Gastroesophageal sphincter (tissue), 4 donors: Measurements from ENCODE around the gene PRM1. TPM values are rescaled to one million over a fixed set of nuclear protein-coding genes. Genes with fewer than 3 reads are reported as not detected.
A peak's percentile ranks its signal among the peaks of the same experiment; 100 is the strongest.

Experiments
- ATAC-seq: fragments of 150-250 bp; one replicate; pipeline ENCODE4 v1.9.1; 2016; ENCODE audit warnings: mild to moderate bottlenecking, moderate library complexity
- H3K27ac ChIP-seq, 4 donors: fragments of 200-600 bp; sonication (generic) in 3 of 4; 1 replicate in 3 of 4; 2 replicates in 1 of 4; pipeline ENCODE4 v1.5.1; 2016 to 2019
- H3K27me3 ChIP-seq: fragments of 200-600 bp; sonication (generic); one replicate; pipeline ENCODE4 v1.5.1; 2019
- H3K36me3 ChIP-seq, 2 donors: fragments of 200-600 bp; sonication (generic); one replicate each; pipeline ENCODE4 v1.5.1; 2019; ENCODE audit warnings: control low read depth in 1 of 2
- H3K4me1 ChIP-seq, 3 donors: fragments of 200-600 bp; sonication (generic); 1 replicate in 2 of 3; 2 replicates in 1 of 3; pipeline ENCODE4 v1.5.1; 2016 to 2019; ENCODE audit warnings: control low read depth in 2 of 3
- H3K4me3 ChIP-seq, 2 donors: fragments of 200-600 bp; sonication (generic); one replicate each; pipeline ENCODE4 v1.5.1; 2019; ENCODE audit warnings: mild to moderate bottlenecking in 1 of 2, moderate library complexity in 1 of 2
- H3K9me3 ChIP-seq, 3 donors: fragments of 200-600 bp; sonication (generic); one replicate each; pipeline ENCODE4 v1.5.1; 2017 to 2019; ENCODE audit warnings: control low read depth in 2 of 3
- CTCF ChIP-seq, 4 experiments: fragments of 200-600 bp in 2 of 4; fragments of 450-650 bp in 2 of 4; sonication (generic) in 1 of 4; IDR thresholded peaks; one replicate each; pipeline ENCODE4 v1.5.1; 2017 to 2019; ENCODE audit warnings: antibody characterized with exemption in 4 of 4, mild to moderate bottlenecking in 2 of 4, moderate library complexity in 2 of 4
- EP300 ChIP-seq: sonication (generic); formaldehyde crosslinking; IDR thresholded peaks from one replicate; pipeline ENCODE4 v1.6.1; 2017; ENCODE audit warnings: antibody characterized with exemption, mild to moderate bottlenecking
- POLR2A ChIP-seq, 2 donors: fragments of 450-650 bp; IDR thresholded peaks; one replicate each; pipeline ENCODE4 v1.6.1; 2017; ENCODE audit warnings: antibody characterized with exemption in 2 of 2, mild to moderate bottlenecking in 2 of 2, moderate library complexity in 1 of 2
- POLR2AphosphoS5 ChIP-seq: sonication (generic); formaldehyde crosslinking; IDR thresholded peaks from one replicate; pipeline ENCODE4 v1.6.1; 2017; ENCODE audit warnings: antibody characterized with exemption
- WGBS, 2 donors: methylation state at CpG; one replicate each; pipeline ENCODE4 v1.1.5; 2018; ENCODE audit warnings: low coverage in 1 of 2; 5-methylcytosine and 5-hydroxymethylcytosine counted together
- small RNA-seq, 4 donors: library from RNA; depleted of rRNA; stranded (forward); fragments of <200 nt; gene quantifications; one replicate each; pipeline ENCODE3, GENCODE V24; 2016
- total RNA-seq, 4 donors: library from RNA; depleted of rRNA; stranded (reverse); fragments of >200 nt; gene quantifications; one replicate each; pipeline ENCODE4 v1.1.0, GENCODE V29; 2016

PRM1 gene
- total RNA-seq, 4 donors from 2014 or later: not detected

- H3K36me3 ChIP-seq: no peaks in the 10 kb centered on the region
- no peaks in the 10 kb centered on the region for H3K27me3 ChIP-seq
- WGBS, 2 donors: 75 to 100% methylated on average over 1 of the region's 3 CpGs
- H3K27ac ChIP-seq: peak overlapping the region in 1 of 4 donors; percentile 48
- no peak for ATAC-seq
- H3K9me3 ChIP-seq: no peaks in the 10 kb centered on the region
- peaks cover 0 to 9% (median 0%) of the 10 kb centered on the region in 3 donors for H3K4me1 ChIP-seq
- TF ChIP-seq EP300: no peak
- peak in 1 of 2 donors; percentile 1 for TF ChIP-seq POLR2A (IDR thresholded peaks at IDR 0.05)
- TF ChIP-seq POLR2AphosphoS5: no peak
- TF ChIP-seq CTCF (IDR thresholded peaks at IDR 0.05): no peak
- H3K4me3 ChIP-seq: no peak overlapping the region
Observed at GRCh38 chr16:11232302-11232851, 48.8 kb downstream of the PRM1 start.

GRCh38 chr16:11231367-11231970 lies 49.7 kb downstream of the PRM1 start:
- H3K27me3 ChIP-seq: no peaks in the 10 kb centered on the region
- H3K4me3 ChIP-seq: no peak overlapping the region
- H3K4me1 ChIP-seq: peaks cover 0 to 9% (median 0%) of the 10 kb centered on the region in 3 donors
- H3K36me3 ChIP-seq: no peaks in the 10 kb centered on the region
- ATAC-seq: no peak
- no peaks in the 10 kb centered on the region for H3K9me3 ChIP-seq
- TF ChIP-seq EP300 (no peak), CTCF (IDR thresholded peaks at IDR 0.05) (no peak), POLR2AphosphoS5 (no peak)
- H3K27ac ChIP-seq: no peak overlapping the region
- 55 to 69% methylated on average over 2 to 9 of the region's 10 CpGs for WGBS, 2 donors

Small RNAs within 50 kb of the gene (small RNA-seq; reads per million reads assigned to genes)
- 0 reads per million in 4 donors for gene MIR548H2
- gene RF00019: 0 reads per million in 4 donors
- 0 reads per million in 4 donors for gene RF00554

Other genes starting within 250 kb of the PRM1 start
- gene SOCS1, start 25.1 kb downstream of the PRM1 start, total RNA-seq: 10 to 100 TPM in 1 of 4 donors, 1 to 10 TPM in 3; 5.3 to 10.5 (median 6.9) TPM
- not detected for gene TNP2, start 12.0 kb downstream of the PRM1 start, total RNA-seq
- not detected for gene PRM3, start 7.7 kb downstream of the PRM1 start, total RNA-seq
- not detected for gene PRM2, start 4.8 kb downstream of the PRM1 start, total RNA-seq
- 1 to 10 TPM in 3 of 4 donors, under 1 TPM in 1; 0.31 to 1.8 (median 1.4) TPM for gene RMI2, start 64.1 kb upstream of the PRM1 start, total RNA-seq